ENCODE data around the gene MAN1A1.

DNA sequence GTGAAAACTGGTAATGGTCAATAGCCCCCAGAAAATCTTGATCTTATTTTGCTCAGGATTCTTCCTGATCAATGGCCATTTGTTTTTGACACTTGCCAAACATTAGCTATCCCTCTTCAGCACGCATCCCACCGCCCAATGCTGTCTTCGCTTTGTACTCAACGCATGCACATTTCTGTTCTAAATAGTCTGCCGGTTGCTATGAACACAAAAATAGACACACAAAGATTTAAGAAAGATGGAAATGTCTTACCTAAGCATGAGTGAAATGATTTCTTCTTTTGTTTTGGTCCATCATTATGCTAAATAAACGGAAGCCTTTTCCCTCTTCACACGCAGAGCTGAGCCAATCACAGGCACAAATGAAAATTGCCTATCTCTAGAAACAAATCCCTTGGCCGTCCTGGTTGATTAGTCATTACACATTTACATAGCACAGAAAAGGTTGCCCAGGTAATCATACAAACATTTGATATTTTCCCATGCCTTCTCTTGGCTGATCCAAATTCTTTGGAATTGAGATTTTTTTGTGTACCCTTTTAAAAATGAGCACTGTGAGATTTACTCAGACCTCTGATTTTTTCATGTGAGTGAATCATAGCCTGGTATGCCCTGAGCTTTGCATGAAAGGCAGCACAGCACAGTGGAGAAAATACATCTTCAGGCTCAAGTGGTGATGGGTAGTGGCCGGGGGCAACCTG, 200.6 kb downstream of the MAN1A1 start:
- TF ChIP-seq, protein P1, sequence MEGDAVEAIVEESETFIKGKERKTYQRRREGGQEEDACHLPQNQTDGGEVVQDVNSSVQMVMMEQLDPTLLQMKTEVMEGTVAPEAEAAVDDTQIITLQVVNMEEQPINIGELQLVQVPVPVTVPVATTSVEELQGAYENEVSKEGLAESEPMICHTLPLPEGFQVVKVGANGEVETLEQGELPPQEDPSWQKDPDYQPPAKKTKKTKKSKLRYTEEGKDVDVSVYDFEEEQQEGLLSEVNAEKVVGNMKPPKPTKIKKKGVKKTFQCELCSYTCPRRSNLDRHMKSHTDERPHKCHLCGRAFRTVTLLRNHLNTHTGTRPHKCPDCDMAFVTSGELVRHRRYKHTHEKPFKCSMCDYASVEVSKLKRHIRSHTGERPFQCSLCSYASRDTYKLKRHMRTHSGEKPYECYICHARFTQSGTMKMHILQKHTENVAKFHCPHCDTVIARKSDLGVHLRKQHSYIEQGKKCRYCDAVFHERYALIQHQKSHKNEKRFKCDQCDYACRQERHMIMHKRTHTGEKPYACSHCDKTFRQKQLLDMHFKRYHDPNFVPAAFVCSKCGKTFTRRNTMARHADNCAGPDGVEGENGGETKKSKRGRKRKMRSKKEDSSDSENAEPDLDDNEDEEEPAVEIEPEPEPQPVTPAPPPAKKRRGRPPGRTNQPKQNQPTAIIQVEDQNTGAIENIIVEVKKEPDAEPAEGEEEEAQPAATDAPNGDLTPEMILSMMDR (IDR thresholded peaks at IDR 0.05), result no peak
- no peak for TF ChIP-seq POLR2A (IDR thresholded peaks at IDR 0.05)

Data from thyroid gland (tissue), 4 donors.